Erythroblast (primary cell): ENCODE results near the gene SLC24A3.

ENCODE experiments used
- GATA1 ChIP-seq: IDR thresholded peaks from 2 replicates; pipeline ENCODE4 v1.6.1; 2011; ENCODE audit warnings: low read depth, mild to moderate bottlenecking, control low read depth, low read length, moderate library complexity
- POLR2A ChIP-seq: IDR thresholded peaks from 2 replicates; pipeline ENCODE4 v1.6.1; 2011; ENCODE audit warnings: mild to moderate bottlenecking, low read length

DNA sequence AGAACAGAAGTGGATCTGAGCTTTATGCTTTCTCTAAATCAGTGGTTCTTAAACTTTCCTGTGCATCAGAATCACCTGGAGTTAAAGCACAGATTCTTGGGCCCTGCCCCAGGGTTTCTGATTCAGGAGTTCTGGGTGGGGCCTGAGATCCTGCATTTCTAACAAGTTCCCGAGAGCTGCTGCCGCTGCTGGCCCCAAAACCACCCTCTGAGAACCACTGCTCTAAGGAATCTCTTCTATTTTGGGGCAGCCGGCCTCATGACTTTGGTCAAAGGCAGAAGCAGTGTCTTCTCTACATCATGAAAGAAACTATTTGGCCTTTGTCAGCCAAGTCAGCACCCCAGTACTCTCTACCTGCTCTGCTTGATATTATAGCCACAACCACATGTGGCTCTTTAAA is 503.5 kb downstream of the SLC24A3 start:
- TF ChIP-seq POLR2A (no peak), GATA1 (no peak)
